H9 (cell line): ENCODE results near the gene CFAP77. TPM values are rescaled to one million over a fixed set of nuclear protein-coding genes. Genes with fewer than 3 reads are reported as not detected.

Experiments
- DNase-seq: peaks from one replicate; pipeline ENCODE4 v3.0.0-alpha.2; 2017
- H2AFZ ChIP-seq: one replicate; pipeline ENCODE4 v1.6.1; 2013; ENCODE audit warnings: mild to moderate bottlenecking, low read length, control low read depth, moderate library complexity
- H2AK5ac ChIP-seq: 2 replicates; pipeline ENCODE4 v1.6.1; 2013; ENCODE audit warnings: low read length, control low read depth, mixed read lengths; ENCODE audit not compliant: insufficient read length
- H2BK120ac ChIP-seq: one replicate; pipeline ENCODE4 v1.6.1; 2013; ENCODE audit warnings: low read depth, mild to moderate bottlenecking, low read length, control low read depth, inconsistent platforms; ENCODE audit not compliant: poor library complexity, severe bottlenecking
- H2BK12ac ChIP-seq: 2 replicates; pipeline ENCODE4 v1.6.1; 2013; ENCODE audit warnings: low read length, control low read depth, mixed read lengths, low read depth; ENCODE audit not compliant: insufficient read length
- H2BK15ac ChIP-seq: 2 replicates; pipeline ENCODE4 v1.6.1; 2013; ENCODE audit warnings: low read depth, low read length, control low read depth
- H2BK20ac ChIP-seq: one replicate; pipeline ENCODE4 v1.6.1; 2013; ENCODE audit warnings: low read depth, mild to moderate bottlenecking, low read length, control low read depth, inconsistent platforms; ENCODE audit not compliant: poor library complexity, severe bottlenecking
- H2BK5ac ChIP-seq: 2 replicates; pipeline ENCODE4 v1.6.1; 2013; ENCODE audit warnings: low read length, control low read depth, mixed read lengths; ENCODE audit not compliant: insufficient read length
- H3K14ac ChIP-seq: 2 replicates; pipeline ENCODE4 v1.6.1; 2013; ENCODE audit warnings: low read length, control low read depth; ENCODE audit not compliant: insufficient read depth
- H3K18ac ChIP-seq: 2 replicates; pipeline ENCODE4 v1.6.1; 2013; ENCODE audit warnings: low read depth, mild to moderate bottlenecking, mixed read lengths, low read length, control low read depth; ENCODE audit not compliant: insufficient read length
- H3K23ac ChIP-seq: 2 replicates; pipeline ENCODE4 v1.6.1; 2013; ENCODE audit warnings: low read length, control low read depth, mixed read lengths, low read depth; ENCODE audit not compliant: insufficient read length
- H3K23me2 ChIP-seq: 2 replicates; pipeline ENCODE4 v1.6.1; 2013; ENCODE audit warnings: low read depth, mild to moderate bottlenecking, mixed read lengths, low read length, control low read depth; ENCODE audit not compliant: insufficient read length, poor library complexity, severe bottlenecking
- H3K27ac ChIP-seq: 2 replicates; pipeline ENCODE4 v1.5.1; 2013; ENCODE audit warnings: low read length, control low read depth, mixed read lengths, low read depth; ENCODE audit not compliant: insufficient read length
- H3K27me3 ChIP-seq: 2 replicates; pipeline ENCODE4 v1.6.1; 2013; ENCODE audit warnings: low read length, control low read depth, inconsistent platforms; ENCODE audit not compliant: insufficient read depth
- H3K4ac ChIP-seq: 2 replicates; pipeline ENCODE4 v1.6.1; 2013; ENCODE audit warnings: low read depth, mild to moderate bottlenecking, control low read depth, inconsistent platforms, low read length, moderate library complexity
- H3K4me1 ChIP-seq: 2 replicates; pipeline ENCODE4 v1.6.1; 2013; ENCODE audit warnings: low read length, control low read depth, inconsistent platforms; ENCODE audit not compliant: insufficient read depth
- H3K4me2 ChIP-seq: 2 replicates; pipeline ENCODE4 v1.6.1; 2013; ENCODE audit warnings: low read length, control low read depth, mixed read lengths; ENCODE audit not compliant: insufficient read length, insufficient read depth
- H3K56ac ChIP-seq: 2 replicates; pipeline ENCODE4 v1.6.1; 2013; ENCODE audit warnings: low read depth, mild to moderate bottlenecking, mixed read lengths, low read length, control low read depth; ENCODE audit not compliant: insufficient read length
- H3K79me1 ChIP-seq: 2 replicates; pipeline ENCODE4 v1.6.1; 2013; ENCODE audit warnings: low read depth, mild to moderate bottlenecking, moderate library complexity, low read length, control low read depth, inconsistent platforms; ENCODE audit not compliant: insufficient read depth, poor library complexity, severe bottlenecking
- H3K79me2 ChIP-seq: 2 replicates; pipeline ENCODE4 v1.6.1; 2013; ENCODE audit warnings: low read length, control low read depth, inconsistent platforms; ENCODE audit not compliant: insufficient read depth
- H3K9ac ChIP-seq: 2 replicates; pipeline ENCODE4 v1.6.1; 2013; ENCODE audit warnings: low read length, control low read depth, mixed read lengths; ENCODE audit not compliant: insufficient read length; ENCODE audit errors: extremely low read depth
- H3K9me3 ChIP-seq: one replicate; pipeline ENCODE4 v1.6.1; 2013; ENCODE audit warnings: low read depth, low read length, inconsistent platforms; ENCODE audit not compliant: control insufficient read depth
- H3T11ph ChIP-seq: one replicate; pipeline ENCODE4 v1.6.1; 2013; ENCODE audit warnings: mild to moderate bottlenecking, low read length, control low read depth, inconsistent platforms
- H4K20me1 ChIP-seq: one replicate; pipeline ENCODE4 v1.6.1; 2013; ENCODE audit not compliant: control insufficient read depth, insufficient read length, insufficient read depth
- H4K5ac ChIP-seq: 2 replicates; pipeline ENCODE4 v1.6.1; 2013; ENCODE audit warnings: low read depth, mild to moderate bottlenecking, mixed read lengths, low read length, control low read depth; ENCODE audit not compliant: insufficient read length
- H4K8ac ChIP-seq: replicated peaks from 2 replicates; pipeline ENCODE4 v1.6.1; 2013; ENCODE audit warnings: low read length, control low read depth, mixed read lengths, low read depth; ENCODE audit not compliant: insufficient read length
- H4K91ac ChIP-seq: 2 replicates; pipeline ENCODE4 v1.6.1; 2013; ENCODE audit warnings: low read depth, mild to moderate bottlenecking, moderate library complexity, mixed read lengths, low read length, control low read depth; ENCODE audit not compliant: insufficient read length
- H3K27ac Mint-ChIP-seq, 3 experiments: 2 replicates in 2 of 3; 3 replicates in 1 of 3; pipeline ENCODE4 v1.8.0; 2020 to 2021; ENCODE audit warnings: mixed read lengths in 3 of 3, mild to moderate bottlenecking in 1 of 3, moderate library complexity in 1 of 3
- H3K27me3 Mint-ChIP-seq: 2 replicates; pipeline ENCODE4 v1.8.0; 2021; ENCODE audit warnings: low read depth, mild to moderate bottlenecking, moderate library complexity, mixed read lengths
- H3K36me3 Mint-ChIP-seq, 3 experiments: 2 replicates in 2 of 3; 3 replicates in 1 of 3; pipeline ENCODE4 v1.8.0; 2020 to 2021; ENCODE audit warnings: low read depth in 3 of 3, mixed read lengths in 3 of 3; ENCODE audit not compliant: insufficient read depth in 1 of 3
- H3K4me1 Mint-ChIP-seq, 2 experiments: 2 replicates each; pipeline ENCODE4 v1.8.0; 2020; ENCODE audit warnings: mixed read lengths in 2 of 2
- H3K4me3 Mint-ChIP-seq, 2 experiments: 2 replicates in 1 of 2; 3 replicates in 1 of 2; pipeline ENCODE4 v1.8.0; 2020 to 2021; ENCODE audit warnings: mild to moderate bottlenecking in 2 of 2, mixed read lengths in 2 of 2, moderate library complexity in 1 of 2
- H3K9me3 Mint-ChIP-seq, 2 experiments: 2 replicates in 1 of 2; 3 replicates in 1 of 2; pipeline ENCODE4 v1.8.0; 2020; ENCODE audit warnings: mild to moderate bottlenecking in 2 of 2, mixed read lengths in 2 of 2, moderate library complexity in 1 of 2
- WGBS: extraction: QIAGEN DNeasy Blood & Tissue Kit; methylation state at CpG from one replicate; pipeline ENCODE4 v1.1.7; 2013; ENCODE audit warnings: missing lambda C conversion rate, low lambda C conversion rate, mixed read lengths; ENCODE audit not compliant: insufficient read length; ENCODE audit errors: extremely low coverage; 5-methylcytosine and 5-hydroxymethylcytosine counted together
- total RNA-seq: library from RNA; stranded (reverse); gene quantifications from 2 replicates; pipeline ENCODE4 v1.2.1, GENCODE V29; 2021
- TF ChIP-seq, protein P1 (sequence below): fragments of 200-600 bp; sonication (generic); conservative IDR thresholded peaks from 3 replicates; pipeline ENCODE4 v1.8.0; 2021; ENCODE audit warnings: antibody characterized with exemption, mild to moderate bottlenecking

Gene CFAP77
- total RNA-seq, 1 experiment from 2014 or later, result 0.72 TPM

DNA sequence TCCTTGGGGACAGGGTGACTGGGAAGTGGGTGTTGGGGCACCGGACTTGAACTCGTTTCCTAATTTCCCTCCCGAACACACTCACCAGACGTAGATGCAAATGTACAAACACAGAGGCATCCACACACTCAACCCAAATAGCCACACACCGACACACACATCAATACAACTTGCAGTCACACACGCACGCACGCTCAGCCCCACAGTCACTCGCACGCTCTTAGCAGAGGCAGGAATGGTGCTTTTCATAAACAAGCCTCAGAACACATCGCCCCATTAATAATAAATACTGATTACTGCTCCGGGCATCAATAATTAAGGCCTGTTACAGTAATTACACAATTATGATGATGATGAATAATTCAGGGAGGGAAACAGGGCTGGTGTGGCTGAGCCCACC, 178.1 kb downstream of the CFAP77 start:
- DNase-seq, result no peak
- Histone ChIP-seq H2BK5ac (no peak overlapping the region), H2BK15ac (no peak overlapping the region), H3K23ac (no peak overlapping the region), H2BK20ac (no peak overlapping the region), H3K27ac (no peak overlapping the region), H3K18ac (no peak overlapping the region), H3K79me2 (no peaks in the 10 kb centered on the region), H3K9ac (no peak overlapping the region), H3K14ac (no peak overlapping the region), H3K79me1 (no peaks in the 10 kb centered on the region), H3K27me3 (peaks cover 90% of the 10 kb centered on the region), H2BK12ac (no peak overlapping the region), H3K4me1 (peaks cover 7% of the 10 kb centered on the region; the same call in 1 of the 2 replicates), H3T11ph (no peak overlapping the region), H3K4ac (no peak overlapping the region), H3K4me2 (no peak overlapping the region), H4K5ac (no peak overlapping the region), H2AFZ (no peak overlapping the region), H2AK5ac (no peak overlapping the region), H3K9me3 (no peaks in the 10 kb centered on the region), H4K91ac (no peak overlapping the region), H3K23me2 (peaks cover 23% of the 10 kb centered on the region), H4K20me1 (no peaks in the 10 kb centered on the region), H4K8ac (no peak overlapping the region), H3K56ac (no peak overlapping the region), H2BK120ac (no peak overlapping the region)
- no peak overlapping the region for H3K27ac Mint-ChIP-seq
- peak overlapping the region in 1 of 2 experiments; percentile 8; a peak in 1 of 5 replicates for H3K4me3 Mint-ChIP-seq
- H3K4me1 Mint-ChIP-seq, result peaks cover 41 to 66% of the 10 kb centered on the region in 2 experiments
- H3K36me3 Mint-ChIP-seq, result peaks cover 0 to under 1% (median 0%) of the 10 kb centered on the region in 3 experiments; a peak in 1 of 7 replicates
- no CpG with 5 or more reads among the region's 12 CpGs for WGBS
- H3K9me3 Mint-ChIP-seq, result peaks cover 3 to 5% of the 10 kb centered on the region in 2 experiments; a peak in 2 of 5 replicates
- TF ChIP-seq, protein P1, sequence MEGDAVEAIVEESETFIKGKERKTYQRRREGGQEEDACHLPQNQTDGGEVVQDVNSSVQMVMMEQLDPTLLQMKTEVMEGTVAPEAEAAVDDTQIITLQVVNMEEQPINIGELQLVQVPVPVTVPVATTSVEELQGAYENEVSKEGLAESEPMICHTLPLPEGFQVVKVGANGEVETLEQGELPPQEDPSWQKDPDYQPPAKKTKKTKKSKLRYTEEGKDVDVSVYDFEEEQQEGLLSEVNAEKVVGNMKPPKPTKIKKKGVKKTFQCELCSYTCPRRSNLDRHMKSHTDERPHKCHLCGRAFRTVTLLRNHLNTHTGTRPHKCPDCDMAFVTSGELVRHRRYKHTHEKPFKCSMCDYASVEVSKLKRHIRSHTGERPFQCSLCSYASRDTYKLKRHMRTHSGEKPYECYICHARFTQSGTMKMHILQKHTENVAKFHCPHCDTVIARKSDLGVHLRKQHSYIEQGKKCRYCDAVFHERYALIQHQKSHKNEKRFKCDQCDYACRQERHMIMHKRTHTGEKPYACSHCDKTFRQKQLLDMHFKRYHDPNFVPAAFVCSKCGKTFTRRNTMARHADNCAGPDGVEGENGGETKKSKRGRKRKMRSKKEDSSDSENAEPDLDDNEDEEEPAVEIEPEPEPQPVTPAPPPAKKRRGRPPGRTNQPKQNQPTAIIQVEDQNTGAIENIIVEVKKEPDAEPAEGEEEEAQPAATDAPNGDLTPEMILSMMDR, result no peak
- peaks cover 94% of the 10 kb centered on the region for H3K27me3 Mint-ChIP-seq
